GM23338 (cell line): ENCODE results near the gene KCNN3. TPM values are rescaled to one million over a fixed set of nuclear protein-coding genes. Genes with fewer than 3 reads are reported as not detected.

Experiments used
- polyA plus RNA-seq: library from polyadenylated mRNA; unstranded; fragments of >200 nt; fragmentation: Nextera tagmentation; extraction: Ambion mirVana; gene quantifications from 2 replicates; pipeline ENCODE4 v1.2.1, GENCODE V29; 2016
- total RNA-seq: library from RNA; depleted of rRNA; stranded (reverse); fragments of >200 nt; shearing (Covaris generic); gene quantifications from 2 replicates; pipeline ENCODE4 v1.2.3, GENCODE V29; 2014; rRNA removed

KCNN3 gene
- total and polyA plus RNA-seq, 2 experiments from 2014 or later = 1.9 to 3.0 TPM

Other genes with a start within 250 kb of the KCNN3 start
- gene PMVK, start 66.4 kb upstream of the KCNN3 start, total RNA-seq = 8.1 and 11.2 TPM in 2 replicates
- gene PMVK, start 66.4 kb upstream of the KCNN3 start, polyA plus RNA-seq = 22.2 and 25.0 TPM in 2 replicates
- 29.6 and 31.8 TPM in 2 replicates for gene PBXIP1, start 85.8 kb upstream of the KCNN3 start, total RNA-seq
- gene PBXIP1, start 85.8 kb upstream of the KCNN3 start, polyA plus RNA-seq = 6.5 and 7.0 TPM in 2 replicates
- 28.7 and 29.0 TPM in 2 replicates for gene PYGO2, start 91.5 kb upstream of the KCNN3 start, total RNA-seq
- gene PYGO2, start 91.5 kb upstream of the KCNN3 start, polyA plus RNA-seq = 11.0 and 13.2 TPM in 2 replicates
- gene SHC1, start 100.5 kb upstream of the KCNN3 start, total RNA-seq = 196 and 211 TPM in 2 replicates
- 108 and 117 TPM in 2 replicates for gene SHC1, start 100.5 kb upstream of the KCNN3 start, polyA plus RNA-seq
- 296 and 392 TPM in 2 replicates for gene CKS1B, start 104.4 kb upstream of the KCNN3 start, total RNA-seq
- 562 and 617 TPM in 2 replicates for gene CKS1B, start 104.4 kb upstream of the KCNN3 start, polyA plus RNA-seq
- gene FLAD1, start 113.1 kb upstream of the KCNN3 start, total RNA-seq = 71.4 and 75.0 TPM in 2 replicates
- gene FLAD1, start 113.1 kb upstream of the KCNN3 start, polyA plus RNA-seq = 72.8 and 74.5 TPM in 2 replicates
- 1.5 and 1.6 TPM in 2 replicates for gene LENEP, start 123.3 kb upstream of the KCNN3 start, total RNA-seq
- gene LENEP, start 123.3 kb upstream of the KCNN3 start, polyA plus RNA-seq = not detected in 2 replicates
- gene ZBTB7B, start 132.5 kb upstream of the KCNN3 start, total RNA-seq = 19.3 and 32.6 TPM in 2 replicates
- gene ZBTB7B, start 132.5 kb upstream of the KCNN3 start, polyA plus RNA-seq = 3.6 TPM in 2 replicates
- gene DCST2, start 163.5 kb upstream of the KCNN3 start, total RNA-seq = not detected in 2 replicates
- 0.28 and 0.78 TPM in 2 replicates for gene DCST2, start 163.5 kb upstream of the KCNN3 start, polyA plus RNA-seq
- not detected in 2 replicates for gene DCST1, start 163.5 kb upstream of the KCNN3 start, total RNA-seq
- gene DCST1, start 163.5 kb upstream of the KCNN3 start, polyA plus RNA-seq = not detected in 2 replicates
- gene ADAM15, start 181.0 kb upstream of the KCNN3 start, total RNA-seq = 25.9 and 31.1 TPM in 2 replicates
- 24.2 and 25.9 TPM in 2 replicates for gene ADAM15, start 181.0 kb upstream of the KCNN3 start, polyA plus RNA-seq
- 22.9 and 25.0 TPM in 2 replicates for gene EFNA4, start 193.5 kb upstream of the KCNN3 start, total RNA-seq
- gene EFNA4, start 193.5 kb upstream of the KCNN3 start, polyA plus RNA-seq = 11.1 and 16.4 TPM in 2 replicates
- gene EFNA3, start 208.6 kb upstream of the KCNN3 start, total RNA-seq = 13.6 and 14.5 TPM in 2 replicates
- 10.3 and 13.5 TPM in 2 replicates for gene EFNA3, start 208.6 kb upstream of the KCNN3 start, polyA plus RNA-seq